ENCODE measurements around the gene CCT2.

Gene CCT2

DNA sequence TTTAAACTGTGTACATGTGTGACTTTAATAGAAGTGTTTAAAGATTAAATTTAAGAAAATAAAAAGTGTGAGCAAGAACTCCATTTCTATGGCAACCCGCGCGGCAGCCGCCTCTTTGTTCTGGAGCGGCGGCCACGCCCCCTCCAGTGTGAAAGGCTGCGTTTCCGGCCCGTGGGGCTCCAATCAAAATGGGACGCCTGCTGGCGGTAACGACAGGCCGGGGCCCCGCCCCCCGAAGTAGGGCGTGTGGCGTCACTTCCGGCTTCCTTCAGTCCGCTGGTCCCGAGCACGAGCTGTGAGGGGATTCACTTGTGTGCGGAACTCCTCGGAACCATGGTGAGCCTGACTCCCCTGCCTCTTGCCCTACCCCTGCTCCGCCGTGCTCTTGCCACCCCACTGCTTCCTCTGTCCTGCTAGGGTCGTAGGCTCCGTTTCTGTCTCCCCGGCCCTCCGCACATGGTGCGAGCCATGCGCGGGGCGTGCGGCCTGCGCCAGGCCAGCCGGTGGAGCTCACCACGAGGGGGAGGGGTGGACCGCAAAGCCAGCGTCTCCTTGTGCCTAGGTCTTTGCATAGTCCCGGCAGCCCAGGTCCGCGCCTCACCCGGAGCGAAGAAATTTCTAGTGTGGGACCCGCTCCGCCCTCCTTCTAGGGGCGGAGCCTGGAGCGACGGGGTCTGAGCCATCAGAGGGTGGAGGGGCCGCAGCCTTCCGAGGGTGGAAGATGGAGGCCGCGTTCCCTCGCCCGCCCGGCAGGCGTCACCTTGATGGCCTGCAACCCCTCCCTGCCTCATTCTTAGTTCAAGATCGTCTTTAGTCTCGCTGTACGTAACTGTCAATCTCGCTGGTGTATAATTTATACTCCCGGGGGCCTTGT lies at the start of gene CCT2:
Gene CCT2 (plus strand): TSS at position 271 of the 874 bp plus-strand sequence. CDS start 63 bp downstream, at position 334.
- peak; percentile 95 for DNase-seq (ENCODE audit: low read depth)

DNA sequence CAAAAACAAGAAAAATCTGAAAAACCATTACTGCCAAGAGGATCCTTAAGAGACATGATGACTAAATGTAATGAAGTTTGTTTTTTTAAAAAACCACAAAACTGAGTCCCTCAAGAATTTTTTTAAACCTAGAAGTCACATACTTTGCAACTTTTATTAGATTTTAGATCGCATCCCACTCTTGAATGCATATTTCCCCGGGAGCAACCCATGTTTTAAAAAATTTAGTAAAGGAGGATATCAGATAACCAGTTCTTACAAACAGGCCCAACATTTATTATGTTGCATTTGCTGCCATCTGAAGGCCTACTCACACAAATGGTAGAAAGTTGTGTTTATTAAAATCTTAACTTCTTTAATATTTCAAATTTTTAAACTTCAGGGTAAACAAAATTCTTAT lies 44.3 kb upstream of the CCT2 start:
- no peak for DNase-seq (ENCODE audit: low read depth)

DNA sequence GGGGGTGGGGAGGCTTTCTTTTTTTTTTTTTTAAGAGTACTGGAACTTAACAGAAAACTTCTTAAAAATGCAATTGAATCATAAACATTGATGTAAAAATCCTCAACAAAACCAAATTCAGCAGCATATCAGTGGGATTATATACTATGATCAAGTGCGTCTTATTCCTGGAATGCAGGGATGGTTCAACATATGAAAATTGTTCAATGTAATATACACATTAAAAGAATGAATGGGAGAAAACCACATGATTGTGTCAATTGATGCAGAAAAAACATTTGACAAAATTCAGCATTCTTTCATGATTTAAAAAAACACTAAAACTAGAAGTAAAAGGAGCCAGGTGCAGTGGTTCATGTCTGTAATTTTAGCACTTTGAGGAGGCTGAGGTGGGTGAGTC lies 41.2 kb upstream of the CCT2 start:
- no peak for DNase-seq (ENCODE audit: low read depth)

DNA sequence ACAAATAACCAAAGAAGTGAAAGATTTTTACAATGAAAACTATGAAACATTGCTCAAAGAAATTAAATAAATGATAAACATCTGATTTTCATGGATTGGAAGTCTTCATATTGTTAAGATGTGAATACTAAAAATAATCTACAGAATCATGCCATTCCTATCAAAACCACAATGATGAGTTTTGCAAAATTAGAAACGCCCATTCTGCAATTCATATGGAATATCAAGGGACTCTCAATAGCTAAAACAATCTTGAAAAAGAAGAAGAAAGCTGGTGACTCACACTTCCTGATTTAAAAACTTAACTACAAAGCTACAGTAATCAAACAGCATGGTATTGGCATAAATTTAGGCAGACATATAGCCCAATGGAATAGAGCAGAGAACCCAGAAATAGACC lies 40.2 kb upstream of the CCT2 start:
- no peak for DNase-seq (ENCODE audit: low read depth)

DNA sequence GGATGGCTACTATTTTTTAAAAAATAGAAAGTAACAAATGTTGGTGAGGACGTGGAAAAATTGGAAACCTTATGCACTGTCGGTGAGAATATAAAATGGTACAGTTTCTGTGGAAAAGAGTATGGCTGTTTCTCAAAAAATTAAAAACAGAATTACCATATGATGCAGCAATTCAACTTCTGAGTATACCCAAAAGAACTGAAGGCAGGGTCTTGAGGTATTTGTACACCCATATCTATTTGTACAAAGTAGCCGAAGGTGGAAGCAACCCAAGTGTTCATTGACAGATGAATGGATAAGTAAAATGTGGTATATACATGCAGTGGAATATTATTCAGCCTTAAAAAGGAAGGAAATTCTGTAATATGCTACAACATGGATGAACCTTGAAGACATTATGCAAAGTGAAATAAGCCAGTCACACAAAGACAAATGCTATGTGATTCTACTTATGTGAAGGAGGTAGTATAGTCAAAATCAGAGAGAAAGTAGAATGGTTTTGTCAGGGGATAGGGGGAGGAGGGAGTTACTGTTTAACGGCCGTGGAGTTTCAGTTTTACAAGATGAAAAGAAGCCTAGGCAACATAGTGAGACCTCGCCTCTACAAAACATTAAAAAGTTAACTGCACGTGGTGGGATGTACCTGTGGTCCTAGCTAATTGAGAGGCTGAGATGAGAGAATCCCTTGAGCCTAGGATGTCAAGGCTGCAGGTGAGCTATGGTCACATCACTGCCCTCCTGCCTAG lies 38.4 kb upstream of the CCT2 start:
- no peak for DNase-seq (ENCODE audit: low read depth)

DNA sequence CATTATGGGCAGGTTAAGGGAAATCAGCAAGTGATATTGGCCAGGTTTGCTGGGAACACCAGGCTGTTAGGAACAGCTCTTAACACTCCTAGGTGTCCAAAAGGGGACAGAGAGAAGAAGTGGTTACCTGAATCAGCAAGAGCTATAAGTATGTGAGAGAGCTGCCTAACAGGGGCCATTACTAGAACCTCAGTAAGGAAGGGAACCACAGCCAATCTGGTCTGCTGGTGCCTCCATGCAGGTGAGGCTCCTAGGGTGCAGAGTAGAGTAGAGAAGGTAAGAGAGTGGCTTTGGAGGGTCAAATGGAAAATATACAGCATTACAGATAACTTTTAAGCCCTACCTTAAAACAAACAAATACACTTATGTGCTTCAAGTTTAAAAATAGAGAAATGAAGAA lies 36.6 kb upstream of the CCT2 start:
- no peak for DNase-seq (ENCODE audit: low read depth)

DNA sequence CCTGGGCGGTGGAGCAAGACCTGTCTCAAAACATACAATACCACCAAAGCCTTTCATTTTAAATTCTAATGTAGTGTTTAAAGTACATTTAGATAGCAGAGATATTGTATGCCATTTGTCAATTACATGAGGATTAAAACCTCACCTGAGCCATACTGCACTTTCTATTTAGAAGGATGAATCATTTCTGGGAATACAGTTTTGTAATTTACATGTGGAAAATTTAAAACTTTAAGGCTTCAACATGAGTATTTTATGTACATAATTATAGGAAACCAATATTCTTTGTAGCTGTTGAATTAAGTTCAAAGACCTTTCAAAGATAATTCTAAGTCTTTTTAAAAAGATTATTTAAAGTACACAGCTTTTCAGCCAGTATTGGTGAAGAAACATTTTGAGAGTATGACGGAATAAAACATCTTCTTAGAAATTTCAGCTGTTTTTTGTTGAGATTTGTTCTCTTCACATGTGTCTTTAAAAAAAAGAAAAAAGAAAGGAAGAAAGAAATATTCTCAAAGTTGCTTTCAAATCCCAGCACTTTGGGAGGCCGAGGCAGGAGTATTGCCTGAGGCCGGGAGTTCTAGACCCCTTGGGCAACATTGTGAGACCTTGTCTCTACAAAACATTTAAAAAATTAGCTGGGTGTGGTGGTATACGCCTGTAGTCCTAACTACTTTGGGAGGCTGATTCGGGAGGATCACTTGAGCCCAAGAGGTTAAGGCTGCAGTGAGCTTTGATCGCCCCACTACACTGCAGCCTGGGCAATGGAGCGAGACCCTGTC lies 34.5 kb upstream of the CCT2 start:
- no peak for DNase-seq (ENCODE audit: low read depth)

DNA sequence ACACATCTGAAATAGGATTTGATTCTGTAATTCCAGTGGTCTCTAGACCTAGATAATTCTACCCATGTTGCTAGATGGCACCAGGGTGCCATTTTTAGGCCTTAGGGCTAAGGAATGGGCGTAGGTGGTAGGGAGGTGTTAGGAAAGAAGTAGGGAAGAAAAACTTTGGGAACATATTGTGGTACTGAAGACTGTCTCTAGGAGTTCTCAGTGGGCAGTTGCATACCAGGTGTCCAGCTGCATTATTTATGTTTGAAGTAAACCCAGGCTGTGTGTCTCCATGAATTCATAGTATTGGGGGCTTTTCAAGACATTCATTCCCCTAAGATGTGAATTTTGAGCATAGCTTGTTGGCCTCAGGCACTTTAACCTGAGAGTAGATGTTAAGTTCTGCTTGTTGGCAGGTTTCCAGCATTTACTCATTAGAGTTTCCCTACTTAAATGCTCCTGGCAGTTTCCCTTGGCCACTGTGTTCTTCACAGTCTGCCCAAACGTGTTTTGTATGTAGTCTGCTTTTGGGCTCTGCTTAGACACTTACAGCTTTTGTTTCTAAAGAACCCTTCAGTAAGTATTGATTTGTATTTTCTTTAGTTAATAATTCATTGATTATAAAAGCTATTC lies 31.5 kb upstream of the CCT2 start:
- no peak for DNase-seq (ENCODE audit: low read depth)

DNA sequence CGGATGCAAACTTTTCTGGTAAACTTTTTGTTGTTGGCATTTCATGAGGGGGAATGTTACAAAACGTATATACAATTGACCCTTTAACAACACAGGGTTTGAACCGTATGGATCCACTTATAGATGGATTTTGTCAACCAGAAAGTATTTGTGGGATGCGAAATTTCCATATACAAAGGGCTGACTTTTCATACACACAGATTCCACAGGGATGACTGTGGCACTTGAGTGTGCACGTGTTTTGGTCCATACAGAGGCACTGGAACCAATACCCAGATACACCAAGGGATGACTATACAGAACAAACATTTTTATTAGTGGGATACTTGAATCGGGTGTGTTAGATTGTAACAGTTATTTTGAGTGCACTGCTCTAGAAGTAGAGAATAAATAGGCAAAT lies 29.8 kb upstream of the CCT2 start:
- DNase-seq (ENCODE audit: low read depth): no peak

DNA sequence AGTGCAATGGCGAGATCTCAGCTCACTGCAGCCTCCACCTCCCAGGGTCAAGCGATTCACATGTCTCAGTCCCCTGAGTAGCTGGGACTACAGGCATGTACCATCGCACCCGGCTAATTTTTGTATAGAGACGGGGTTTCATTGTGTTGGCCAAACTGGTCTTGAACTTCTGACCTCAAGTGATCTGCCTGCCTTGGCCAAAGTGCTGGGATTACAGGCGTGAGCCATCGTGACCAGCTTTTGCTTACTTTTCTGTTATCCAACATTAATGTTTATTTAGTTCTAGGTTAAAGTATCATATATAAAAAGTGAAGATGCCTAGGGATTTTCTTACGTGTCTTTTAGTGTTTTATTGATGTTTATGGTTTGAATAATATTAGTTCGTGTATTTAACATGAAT lies 28.9 kb upstream of the CCT2 start:
- no peak for DNase-seq (ENCODE audit: low read depth)

DNA sequence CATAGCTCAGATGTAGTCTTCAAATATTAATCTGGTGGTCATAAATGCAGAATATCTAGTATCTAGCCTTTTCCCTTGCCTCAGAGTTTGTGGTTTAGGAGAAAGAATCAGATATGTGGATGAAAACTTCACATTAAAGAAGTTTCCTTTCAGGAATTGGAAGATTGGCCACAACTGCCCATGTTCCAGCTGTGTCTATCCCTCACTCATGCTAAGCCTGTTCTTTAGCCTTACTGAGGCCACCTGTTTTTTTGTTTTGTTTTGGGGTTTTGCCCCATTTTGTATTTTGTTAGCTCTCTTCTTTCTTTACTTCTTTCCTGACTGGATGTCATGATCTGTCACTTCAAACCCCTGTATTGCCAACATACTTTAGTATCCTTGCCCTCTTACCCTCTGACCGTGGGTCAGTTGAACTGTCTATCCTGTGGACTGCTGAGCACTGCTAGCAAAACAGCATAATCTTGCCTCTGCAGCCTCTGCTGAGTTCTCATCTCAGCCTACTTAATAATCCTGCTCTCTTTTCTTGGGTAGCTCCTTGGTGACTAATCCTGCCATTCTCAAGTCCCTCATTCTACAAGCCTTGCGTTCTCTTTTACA lies 22.0 kb upstream of the CCT2 start:
- DNase-seq (ENCODE audit: low read depth): no peak

DNA sequence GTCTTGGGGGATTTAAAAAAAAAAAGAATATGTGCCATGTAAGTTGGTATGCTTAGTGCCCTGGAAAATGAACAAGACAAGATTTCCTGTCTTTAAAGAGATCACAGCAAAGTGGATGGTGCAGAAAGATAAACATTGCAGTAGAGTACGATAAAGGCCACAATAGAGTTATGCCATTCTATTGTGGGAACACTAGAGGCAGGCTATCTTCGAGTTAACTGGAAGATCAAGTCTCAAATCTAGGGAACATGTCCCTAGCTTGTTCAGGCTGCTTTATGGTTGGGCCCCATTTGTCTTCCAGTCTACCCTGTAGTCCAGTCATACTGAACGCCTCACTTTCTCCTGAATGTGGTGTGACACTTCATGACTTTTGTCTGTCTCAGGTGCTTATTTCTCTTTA lies 18.7 kb upstream of the CCT2 start:
- no peak for DNase-seq (ENCODE audit: low read depth)

DNA sequence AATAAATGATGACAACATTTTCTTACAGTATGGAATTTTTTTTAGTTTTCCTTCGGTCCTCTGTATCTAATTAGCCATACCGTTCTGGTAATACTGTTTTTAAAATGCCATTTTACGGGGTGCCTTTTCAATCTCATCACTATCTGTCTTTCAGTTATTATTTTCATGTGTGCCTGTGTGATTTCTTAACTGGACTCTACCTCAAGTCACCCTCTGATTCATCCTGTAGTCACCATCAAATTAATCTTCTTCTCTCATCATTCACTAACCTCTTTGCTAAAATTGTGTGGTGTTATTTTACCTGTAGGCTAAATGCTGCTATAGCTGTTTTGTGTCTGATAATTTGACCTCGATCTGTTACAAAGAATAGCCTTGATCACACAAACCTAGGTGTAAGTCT lies 16.0 kb upstream of the CCT2 start:
- no peak for DNase-seq (ENCODE audit: low read depth)

DNA sequence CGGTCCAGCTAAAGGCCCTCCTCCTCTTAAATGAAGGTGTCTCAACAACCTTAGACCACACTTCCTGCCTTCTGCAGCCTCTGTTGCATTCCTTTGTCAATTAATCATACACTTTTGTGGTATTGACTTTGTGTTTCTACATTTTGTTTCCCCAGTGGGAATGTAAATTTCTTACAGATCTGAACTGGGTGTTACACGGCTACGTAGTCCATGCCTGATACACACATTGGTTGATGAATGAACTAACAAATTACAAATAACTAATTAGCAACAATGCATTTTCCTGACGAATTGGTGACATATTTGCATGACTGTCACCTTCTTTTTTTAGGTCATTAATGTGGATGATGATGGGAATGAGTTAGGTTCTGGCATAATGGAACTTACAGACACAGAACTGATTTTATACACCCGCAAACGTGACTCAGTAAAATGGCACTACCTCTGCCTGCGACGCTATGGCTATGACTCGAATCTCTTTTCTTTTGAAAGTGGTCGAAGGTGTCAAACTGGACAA lies 15.2 kb upstream of the CCT2 start:
- no peak for DNase-seq (ENCODE audit: low read depth)

DNA sequence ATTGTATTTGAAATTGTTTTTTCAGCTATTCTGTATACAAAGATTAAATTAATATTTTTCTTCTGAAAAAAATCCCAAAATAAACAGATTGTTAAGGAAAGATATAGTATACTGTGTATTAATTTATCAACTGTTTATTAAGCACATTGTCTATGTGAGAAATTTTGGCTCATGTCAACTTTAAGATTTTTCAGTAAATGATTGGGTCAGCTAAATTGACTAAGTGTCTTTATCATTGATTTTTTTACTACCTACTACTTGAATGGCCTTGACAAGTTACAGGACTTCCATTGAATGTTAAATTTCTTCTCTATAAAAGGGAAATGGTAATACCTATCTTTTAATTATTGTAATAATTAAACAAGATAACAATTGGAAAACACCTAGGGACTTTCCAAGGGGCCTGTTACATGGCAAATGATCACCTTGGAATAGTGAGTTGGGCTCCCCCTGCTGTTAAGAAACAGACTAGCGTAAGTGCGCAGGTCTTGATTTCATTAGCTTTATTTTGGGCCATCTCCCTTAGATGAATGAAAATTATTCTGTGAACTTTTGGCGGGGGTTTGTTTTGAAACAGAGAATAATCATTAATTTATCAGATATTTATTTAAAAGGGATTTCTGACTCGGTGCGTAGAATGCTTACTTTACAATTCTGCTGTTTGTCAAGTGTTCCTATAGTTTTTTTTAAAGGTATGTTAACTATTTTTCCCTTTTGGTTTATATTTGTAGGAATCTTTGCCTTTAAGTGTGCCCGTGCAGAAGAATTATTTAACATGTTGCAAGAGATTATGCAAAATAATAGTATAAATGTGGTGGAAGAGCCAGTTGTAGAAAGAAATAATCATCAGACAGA lies 14.5 kb upstream of the CCT2 start:
- DNase-seq (ENCODE audit: low read depth): peak; percentile 8

DNA sequence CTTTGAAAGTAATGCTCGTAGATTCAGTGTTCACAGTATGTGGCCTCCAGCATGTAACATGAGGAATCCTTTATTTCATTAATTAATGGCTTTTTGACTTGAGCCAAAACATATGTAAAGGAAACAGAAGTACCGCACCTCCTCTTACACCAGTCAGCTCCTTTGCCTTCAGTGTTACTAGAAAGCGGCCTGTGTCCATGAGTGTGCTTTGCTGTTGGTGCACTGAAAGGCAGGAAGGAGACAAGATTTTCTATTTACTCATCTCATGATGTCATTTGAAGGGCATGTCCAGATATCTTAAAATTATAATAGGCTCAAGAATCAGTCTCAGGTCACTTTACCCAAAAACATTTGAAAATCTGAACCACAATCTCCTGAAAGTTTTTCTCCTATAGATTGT lies 9.9 kb upstream of the CCT2 start:
- DNase-seq (ENCODE audit: low read depth): no peak

DNA sequence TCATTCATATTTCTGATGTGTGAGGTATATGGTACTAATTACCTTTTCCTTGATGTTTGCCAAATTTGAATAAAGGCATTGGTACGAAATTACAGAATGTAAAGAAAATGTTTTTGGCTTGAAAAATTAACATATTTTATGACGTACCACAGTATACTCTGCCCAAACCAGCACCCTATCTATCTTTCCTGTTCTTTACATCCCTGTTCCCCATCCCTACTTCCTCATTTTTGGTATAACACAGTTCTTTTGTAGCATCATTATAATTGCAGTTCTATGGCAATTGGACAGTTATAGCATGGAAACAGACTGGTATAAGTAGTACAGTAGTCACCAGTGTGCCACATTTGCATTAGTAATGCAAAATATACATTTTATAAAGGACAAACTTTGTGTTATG lies 7.0 kb upstream of the CCT2 start:
- no peak for DNase-seq (ENCODE audit: low read depth)

DNA sequence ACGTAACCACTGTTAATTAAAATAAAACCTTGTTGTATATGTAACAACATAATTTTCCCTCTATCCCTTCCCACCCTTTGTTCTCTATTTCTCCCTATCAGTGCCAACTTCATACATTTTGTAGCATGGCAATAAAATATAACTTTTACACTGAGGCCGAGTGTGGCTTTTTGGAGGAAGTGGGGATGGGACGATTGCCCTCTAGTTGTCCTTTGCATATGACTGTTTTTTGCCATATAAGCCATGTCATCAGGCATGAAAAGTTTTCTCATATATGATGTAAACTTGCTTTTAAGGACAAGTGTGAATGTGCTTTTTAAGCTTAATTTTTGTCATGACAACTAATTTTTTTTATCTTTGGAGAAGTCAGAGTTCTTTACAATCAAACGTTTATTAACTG lies 6.2 kb upstream of the CCT2 start:
- no peak for DNase-seq (ENCODE audit: low read depth)

DNA sequence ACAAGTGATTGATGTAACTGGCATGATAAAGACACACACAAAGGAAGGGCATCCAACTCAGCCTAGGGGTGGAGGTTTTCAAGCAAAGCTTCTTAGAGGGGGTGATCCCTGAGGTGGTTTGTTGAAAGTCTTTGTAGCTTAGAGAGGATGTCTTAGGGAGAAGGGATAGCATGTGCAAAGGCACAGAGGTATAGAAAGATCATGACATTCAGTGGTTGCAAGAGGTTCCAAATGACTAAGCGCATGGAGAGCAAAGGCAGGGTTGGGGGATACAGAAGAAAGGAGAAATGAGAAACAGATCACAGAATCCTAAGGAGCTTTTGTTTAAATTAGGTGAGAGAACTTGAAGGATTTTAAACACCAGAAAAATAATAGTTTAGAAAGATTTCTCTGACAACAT lies 5.2 kb upstream of the CCT2 start:
- no peak for DNase-seq (ENCODE audit: low read depth)

DNA sequence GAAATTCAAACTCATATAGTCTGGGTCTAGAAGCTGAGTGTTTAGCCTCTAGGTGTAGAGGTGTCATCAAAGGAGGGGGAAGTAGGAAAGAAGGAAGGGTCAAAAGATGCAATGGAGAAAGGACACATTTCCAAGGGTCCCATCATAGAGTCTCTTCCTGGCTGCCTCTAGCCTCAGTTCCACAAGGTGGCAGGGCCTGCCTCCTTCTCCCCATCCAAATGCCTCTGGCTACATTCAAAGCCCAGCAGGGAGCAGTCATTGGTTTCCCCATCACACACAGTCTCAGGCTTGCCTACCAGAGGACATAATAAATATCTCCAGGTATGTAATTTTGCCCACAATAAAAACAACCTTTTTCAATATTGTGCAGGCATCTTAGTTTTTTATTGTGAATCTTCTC lies 2.1 kb upstream of the CCT2 start:
- no peak for DNase-seq (ENCODE audit: low read depth)

DNA sequence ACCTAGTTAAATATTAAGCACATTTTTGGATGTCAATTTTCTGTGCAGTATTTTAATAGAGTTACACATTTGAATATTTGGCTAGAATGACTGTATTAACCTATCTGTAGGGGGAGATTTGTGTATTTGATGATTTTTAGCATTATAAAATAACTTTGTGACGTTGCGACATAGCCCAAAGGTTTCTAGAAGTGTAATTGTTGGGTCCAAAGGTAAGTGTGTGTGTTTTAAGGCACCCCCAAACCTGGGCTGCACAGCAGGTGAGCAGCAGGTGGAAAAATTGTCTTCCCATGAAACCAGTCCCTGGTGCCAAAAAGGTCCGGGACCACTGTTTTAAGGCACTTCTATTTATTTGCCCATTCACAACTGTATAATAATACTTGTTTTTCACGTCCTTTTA lies 3.3 kb downstream of the CCT2 start:
- no peak for DNase-seq (ENCODE audit: low read depth)

Measured in stimulated activated CD8-positive, alpha-beta memory T cell treated with anti-CD3 and anti-CD28 coated beads, Interleukin-7, amount 100 ng/mL, for 24 hours (primary cell).